GM21576 (cell line): Measurements from ENCODE around the gene HM13.
A peak's percentile ranks its signal among the peaks of the same experiment; 100 is the strongest.
"Not testable (repeated sequence)": the region's sequence is repeated elsewhere in the genome, so short reads cannot be mapped to it uniquely, and the experiment has no call there.

Experiments
- ATAC-seq: cut with Tn5 transposase; IDR thresholded peaks from one replicate; pipeline ENCODE4 v1.9.1; 2021; ENCODE audit warnings: mild to moderate bottlenecking, moderate library complexity; ENCODE audit not compliant: unreplicated experiment

The HM13 gene

DNA sequence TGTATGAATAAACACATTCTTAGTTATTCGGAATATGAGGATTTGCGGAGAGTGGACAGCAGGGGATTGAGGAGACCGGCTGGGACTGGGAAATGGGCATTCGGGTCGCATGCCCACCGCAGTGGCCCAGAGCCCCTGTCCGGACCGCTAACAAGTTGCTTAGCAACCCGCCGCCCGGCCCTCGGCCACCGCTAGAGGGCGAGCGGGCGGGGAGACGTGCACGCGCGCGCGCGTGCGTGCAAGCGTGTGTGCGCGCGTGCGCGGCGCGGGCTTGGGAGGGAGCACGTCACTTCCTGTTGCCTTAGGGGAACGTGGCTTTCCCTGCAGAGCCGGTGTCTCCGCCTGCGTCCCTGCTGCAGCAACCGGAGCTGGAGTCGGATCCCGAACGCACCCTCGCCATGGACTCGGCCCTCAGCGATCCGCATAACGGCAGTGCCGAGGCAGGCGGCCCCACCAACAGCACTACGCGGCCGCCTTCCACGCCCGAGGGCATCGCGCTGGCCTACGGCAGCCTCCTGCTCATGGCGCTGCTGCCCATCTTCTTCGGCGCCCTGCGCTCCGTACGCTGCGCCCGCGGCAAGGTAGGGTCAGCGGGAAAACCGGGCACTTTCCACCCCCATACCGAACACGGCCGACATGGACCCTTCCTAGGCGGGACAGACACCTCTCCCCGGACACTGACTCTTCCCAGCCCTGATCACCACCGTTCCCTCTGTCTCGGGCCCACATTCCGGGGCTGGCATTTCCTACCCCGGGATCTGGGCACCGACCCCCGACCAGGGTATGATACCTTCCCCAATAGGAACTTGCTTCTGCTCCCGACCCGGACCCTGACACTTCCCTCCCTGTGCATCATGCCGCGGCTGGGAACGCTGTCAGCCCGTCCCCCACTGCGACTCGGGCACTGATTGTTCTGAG is at the start of gene HM13:
HM13 (plus strand) TSS at position 289 of the 918 bp plus-strand sequence; CDS start at position 399, 110 bp downstream.
- ATAC-seq = peak; percentile 86

DNA sequence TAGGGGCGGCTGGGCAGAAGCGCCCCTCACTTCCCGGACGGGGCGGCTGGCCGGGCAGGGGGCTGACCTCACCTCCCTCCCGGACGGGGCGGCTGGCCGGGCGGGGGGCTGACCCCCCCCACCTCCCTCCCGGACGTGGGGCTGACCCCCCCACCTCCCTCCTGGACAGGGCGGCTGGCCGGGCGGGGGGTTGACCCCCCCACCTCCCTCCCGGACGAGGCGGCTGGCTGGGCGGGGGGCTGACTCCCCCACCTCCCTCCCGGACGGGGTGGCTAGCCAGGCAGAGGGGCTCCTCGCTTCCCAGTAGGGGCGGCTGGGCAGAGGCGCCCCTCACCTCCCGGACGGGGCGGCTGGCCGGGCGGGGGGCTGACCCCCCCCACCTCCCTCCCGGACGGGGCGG is 43.3 kb upstream of the HM13 start:
- not testable (repeated sequence) for ATAC-seq

GRCh38 chr20:31472395-31473330 is 41.6 kb upstream of the HM13 start:
- ATAC-seq = no peak

GRCh38 chr20:31473331-31474096 is 40.7 kb upstream of the HM13 start:
- ATAC-seq = no peak

DNA sequence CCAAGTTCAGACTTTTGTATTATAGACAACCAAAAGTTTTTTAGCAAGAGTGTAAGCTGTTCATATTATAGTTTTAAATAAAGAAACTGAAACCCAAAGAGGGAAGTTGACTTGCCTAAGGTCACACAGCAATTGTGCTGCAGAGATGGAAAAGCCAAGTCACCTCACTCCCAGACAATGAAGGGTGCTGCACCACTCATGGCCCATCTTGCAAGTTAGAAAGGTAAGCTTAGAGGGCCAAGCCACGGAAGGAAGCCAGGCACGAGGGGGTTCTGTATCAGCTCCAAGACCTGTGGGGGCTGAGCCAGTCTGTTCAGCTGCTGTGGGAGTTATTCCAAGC is 40.2 kb upstream of the HM13 start:
- ATAC-seq = peak; percentile 75

- no peak for ATAC-seq
These were observed 39.3 kb upstream of the HM13 start, which contains the start of the genes DEFB124 and REM1 for GRCh38 chr20:31474758-31475427. DEFB124 (minus strand) TSS chr20:31475127; CDS start chr20:31473013, 2,114 bp downstream. REM1 (plus strand) TSS chr20:31475288; CDS start chr20:31476446, 1,158 bp downstream.

DNA sequence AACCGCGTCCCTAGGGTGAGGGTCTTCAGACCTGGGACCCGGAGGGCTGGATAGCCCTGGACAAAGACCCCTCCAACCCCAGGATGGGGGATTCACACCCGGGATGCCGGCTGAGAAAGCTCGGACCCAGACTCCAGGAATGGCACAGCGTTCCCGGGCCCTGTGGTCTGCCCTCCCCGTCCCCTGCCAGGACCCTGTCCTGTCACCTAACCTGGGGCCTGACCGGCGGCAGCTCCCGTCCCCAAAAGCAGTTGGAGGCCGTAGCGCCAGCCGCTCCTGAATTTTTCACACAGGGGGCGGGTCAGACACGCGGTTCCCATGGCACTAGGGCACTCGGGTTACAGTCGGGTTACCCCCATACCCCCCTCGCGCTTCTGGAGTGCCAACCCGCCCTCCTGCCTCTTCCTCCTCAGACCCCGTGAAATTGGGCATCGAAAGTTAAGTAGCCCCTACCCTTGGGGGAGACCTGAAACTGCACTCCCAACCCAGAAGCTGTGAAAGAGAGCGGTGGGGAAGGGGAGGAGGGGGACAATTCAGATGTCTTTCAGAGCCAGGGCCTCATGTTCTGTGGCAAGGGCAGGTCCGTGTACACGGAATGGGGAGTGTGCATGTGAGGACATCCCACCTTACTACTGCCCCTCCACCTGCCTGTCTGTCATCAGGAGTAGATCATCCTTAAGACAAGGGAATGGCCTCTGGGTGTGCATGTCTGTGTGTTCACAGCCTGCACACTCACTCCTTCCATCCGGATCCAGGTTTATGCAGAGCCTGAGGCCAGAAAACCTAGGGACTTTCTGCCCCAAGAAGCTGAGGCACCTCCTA is 38.6 kb upstream of the HM13 start:
- no peak for ATAC-seq

DNA sequence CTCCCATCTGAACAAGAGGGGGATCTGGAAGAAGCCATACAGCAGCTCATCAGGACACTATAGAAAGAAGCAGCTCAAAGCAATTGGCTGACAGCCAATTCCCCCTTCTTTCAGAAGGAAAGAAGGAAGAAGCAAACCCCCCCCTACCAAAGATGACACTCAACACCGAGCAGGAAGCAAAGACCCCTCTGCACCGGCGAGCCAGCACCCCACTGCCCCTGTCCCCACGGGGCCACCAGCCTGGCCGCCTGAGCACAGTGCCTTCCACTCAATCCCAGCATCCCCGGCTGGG is 38.0 kb upstream of the HM13 start:
- no peak for ATAC-seq

- no peak for ATAC-seq
These were observed 37.5 kb upstream of the HM13 start for GRCh38 chr20:31476643-31477215.

- no peak for ATAC-seq
These were observed 30.2 kb upstream of the HM13 start for GRCh38 chr20:31484001-31484400.

DNA sequence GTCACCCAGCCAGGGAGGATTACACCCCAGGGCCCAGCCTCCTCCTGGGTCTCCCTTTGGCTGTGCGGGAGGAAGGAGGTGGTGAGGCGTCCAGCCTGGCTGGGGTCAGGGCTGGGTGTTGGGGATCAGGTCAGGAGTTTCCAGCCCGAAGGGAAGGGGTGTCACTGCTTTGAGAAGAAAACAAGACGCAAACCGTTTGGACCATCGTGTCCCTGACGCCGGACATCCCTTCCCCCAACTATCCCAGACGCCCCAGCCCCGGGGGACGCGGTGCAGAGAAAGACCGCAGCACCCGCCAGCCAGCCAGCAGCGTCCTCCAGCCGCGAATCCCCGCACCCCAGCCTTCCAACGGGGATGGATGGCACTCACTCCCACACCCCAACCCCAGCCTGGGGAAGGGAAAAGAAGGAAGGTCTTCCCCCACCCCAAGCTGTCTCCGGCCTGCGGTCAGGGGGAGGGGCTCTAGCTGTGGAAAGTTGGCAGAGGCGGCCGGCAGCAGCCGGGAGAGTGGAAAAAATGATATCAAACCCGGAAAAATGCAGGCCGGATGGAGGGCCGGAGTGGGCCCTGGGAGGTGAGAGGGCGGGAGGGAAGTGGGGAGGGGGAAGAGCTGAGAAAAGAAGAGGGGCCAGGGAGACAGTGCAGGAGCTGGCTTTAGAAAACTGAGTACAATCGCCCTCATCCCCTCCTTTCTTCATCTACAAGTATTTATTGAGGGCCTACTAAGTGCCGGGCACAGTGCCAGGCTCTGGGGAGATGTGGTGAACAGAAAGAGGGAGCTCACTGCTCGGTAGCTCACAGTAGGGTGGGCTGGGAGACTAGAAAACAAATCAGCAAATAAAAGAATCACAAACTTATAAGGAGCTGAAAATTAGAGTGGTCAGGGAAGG is 28.5 kb upstream of the HM13 start:
- ATAC-seq = no peak

DNA sequence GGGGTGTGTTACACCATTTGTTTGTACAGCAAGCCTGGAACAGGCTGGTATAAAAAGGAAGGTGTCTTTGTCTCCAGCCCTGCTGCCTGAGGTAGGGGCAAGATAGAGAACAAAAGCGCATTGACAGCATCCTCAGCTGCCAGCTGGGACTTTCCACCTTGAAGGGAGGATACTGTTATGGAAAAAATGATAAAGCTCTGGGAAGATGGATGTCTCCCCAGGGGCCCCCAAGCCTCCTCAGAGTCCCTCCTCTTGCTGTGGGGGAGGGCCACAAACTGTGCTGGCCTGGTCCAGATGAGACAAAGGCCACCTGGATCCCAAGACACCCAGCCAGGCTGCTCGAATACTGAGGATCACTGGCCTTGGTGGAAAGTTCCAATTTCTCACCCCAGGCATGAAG is 26.1 kb upstream of the HM13 start:
- no peak for ATAC-seq

DNA sequence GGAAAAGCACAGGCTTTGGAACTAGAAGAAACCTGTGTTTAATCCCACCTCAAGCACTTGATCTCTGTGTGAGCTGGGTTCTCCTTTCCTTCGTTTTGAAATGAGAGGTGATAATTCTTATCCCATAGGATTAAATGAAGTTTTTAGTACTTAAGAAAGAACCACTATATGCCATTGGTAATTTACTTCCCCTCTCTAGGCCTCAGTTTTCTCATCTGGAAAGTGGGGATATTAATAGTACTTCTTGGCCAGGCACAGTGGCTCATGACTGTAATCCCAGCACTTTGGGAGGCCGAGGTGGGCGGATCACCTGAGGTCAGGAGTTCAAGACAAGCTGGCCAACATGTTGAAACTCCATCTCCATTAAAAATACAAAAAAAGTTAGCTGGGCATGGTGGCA is 25.1 kb upstream of the HM13 start:
- ATAC-seq = no peak

DNA sequence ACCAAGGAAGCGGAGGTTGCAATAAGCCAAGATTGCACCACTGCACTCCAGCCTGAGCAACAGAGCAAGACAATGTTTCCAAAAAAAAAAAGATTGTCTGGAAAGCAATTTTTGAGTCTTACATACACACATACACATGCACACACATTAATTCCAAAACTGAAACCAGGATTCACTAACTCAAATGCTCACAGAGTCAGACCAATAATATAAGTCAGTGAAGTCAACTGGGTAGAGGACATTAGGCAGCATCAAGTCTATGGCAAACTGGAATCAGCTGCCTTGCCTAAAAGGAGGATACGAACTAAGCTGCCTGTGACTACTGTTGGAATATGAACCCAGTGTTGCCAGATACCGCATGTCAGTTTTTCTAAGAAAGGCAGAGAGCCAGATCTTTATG is 23.5 kb upstream of the HM13 start:
- ATAC-seq = no peak

GRCh38 chr20:31494131-31494530 is 20.1 kb upstream of the HM13 start:
- no peak for ATAC-seq

GRCh38 chr20:31496761-31497295 is 17.4 kb upstream of the HM13 start:
- no peak for ATAC-seq

DNA sequence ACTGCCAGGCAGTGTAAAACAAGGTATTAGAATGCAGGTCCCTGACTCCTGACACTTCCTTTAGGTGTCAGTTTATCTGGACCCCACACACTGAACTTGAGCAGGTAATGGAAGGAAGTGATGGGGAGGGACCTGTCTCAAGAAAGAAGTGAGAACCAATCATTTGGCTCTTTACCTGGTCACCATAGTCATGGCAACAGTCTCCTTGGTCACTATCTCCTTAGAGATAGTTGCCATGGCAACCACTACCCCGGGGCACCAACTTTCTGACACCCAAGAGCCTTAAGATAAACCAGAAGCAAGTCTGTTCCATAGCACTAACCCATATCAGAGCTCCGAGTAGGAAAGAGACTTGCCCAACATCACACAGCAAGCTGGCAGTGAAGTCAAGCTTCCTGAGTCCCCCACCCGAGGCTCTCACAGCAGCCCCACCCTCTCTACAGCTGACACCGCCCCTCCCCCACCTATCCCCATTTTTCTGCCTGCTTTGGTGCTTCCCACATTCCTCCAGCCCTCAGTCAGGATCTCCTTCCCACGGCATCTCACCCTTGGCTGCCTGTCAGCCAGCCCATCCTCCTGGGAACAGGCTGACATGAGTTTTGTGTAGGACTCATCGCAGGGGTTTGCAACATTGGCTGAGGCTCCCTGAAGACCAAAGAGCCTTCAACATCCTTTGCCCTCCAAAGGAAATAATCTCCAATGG is 16.3 kb upstream of the HM13 start:
- ATAC-seq = no peak
